K562 (cell line): ENCODE data around the gene DIPK1B. TPM values are rescaled to one million over a fixed set of nuclear protein-coding genes. Genes with fewer than 3 reads are reported as not detected.
A peak's percentile ranks its signal among the peaks of the same experiment; 100 is the strongest.

Source experiments
- CEBPB ChIP-seq: fragments of 450-650 bp; IDR thresholded peaks from 2 replicates; pipeline ENCODE4 v1.6.1; 2016; ENCODE audit warnings: missing genetic modification characterization, missing compliant biosample characterization
- DNMT1 ChIP-seq: fragments of 450-650 bp; IDR thresholded peaks from 2 replicates; pipeline ENCODE4 v1.6.1; 2016; ENCODE audit warnings: antibody characterized with exemption, mild to moderate bottlenecking
- FOXM1 ChIP-seq, 2 experiments: fragments of 450-650 bp in 1 of 2; sonication (generic) in 1 of 2; formaldehyde crosslinking in 1 of 2; IDR thresholded peaks; 2 replicates each; pipeline versions ENCODE4 v1.6.1 to v1.9.0; 2017 to 2022; ENCODE audit warnings: low read depth in 2 of 2, mild to moderate bottlenecking in 2 of 2, missing genetic modification reagents in 1 of 2, moderate library complexity in 1 of 2
- KDM5B ChIP-seq: fragments of 200-600 bp; sonication (generic); IDR thresholded peaks from 2 replicates; pipeline ENCODE4 v1.6.1; 2012; ENCODE audit warnings: low read depth, mild to moderate bottlenecking, moderate library complexity, low read length, control low read depth, inconsistent platforms; ENCODE audit not compliant: insufficient replicate concordance
- L3MBTL2 ChIP-seq: fragments of 450-650 bp; IDR thresholded peaks from 2 replicates; pipeline ENCODE4 v1.6.1; 2016; ENCODE audit warnings: mild to moderate bottlenecking, moderate library complexity
- LCOR ChIP-seq: sonication (generic); formaldehyde crosslinking; IDR thresholded peaks from 2 replicates; pipeline ENCODE4 v1.8.0; 2022; ENCODE audit warnings: mild to moderate bottlenecking, missing genetic modification reagents
- MED1 ChIP-seq: sonication (generic); formaldehyde crosslinking; IDR thresholded peaks from 2 replicates; pipeline ENCODE4 v1.8.1; 2023; ENCODE audit warnings: missing genetic modification reagents, borderline replicate concordance
- NFATC3 ChIP-seq: fragments of 450-650 bp; IDR thresholded peaks from 2 replicates; pipeline ENCODE4 v1.6.1; 2017; ENCODE audit warnings: mild to moderate bottlenecking
- RBBP5 ChIP-seq: fragments of 200-600 bp; sonication (generic); IDR thresholded peaks from 2 replicates; pipeline ENCODE4 v1.6.1; 2012; ENCODE audit warnings: borderline replicate concordance, mild to moderate bottlenecking, low read length, control low read depth, inconsistent platforms; ENCODE audit not compliant: insufficient read depth, poor library complexity, severe bottlenecking
- SIN3A ChIP-seq, 2 experiments: fragments of 150-350 bp in 1 of 2; IDR thresholded peaks; 2 replicates each; pipeline ENCODE4 v1.6.1; 2011 to 2016; ENCODE audit warnings: borderline replicate concordance in 2 of 2, low read depth in 2 of 2, low read length in 2 of 2, mild to moderate bottlenecking in 2 of 2, moderate library complexity in 2 of 2; ENCODE audit not compliant: control insufficient read depth in 1 of 2
- SMAD2 ChIP-seq: fragments of 150-350 bp; IDR thresholded peaks from 2 replicates; pipeline ENCODE4 v1.6.1; 2014; ENCODE audit warnings: low read depth, mild to moderate bottlenecking, low read length
- XRCC5 ChIP-seq: fragments of 200-400 bp; formaldehyde crosslinking; IDR thresholded peaks from 2 replicates; pipeline ENCODE4 v1.6.1; 2017; ENCODE audit warnings: low read depth, mild to moderate bottlenecking, low read length
- ZFP1 ChIP-seq: fragments of 450-650 bp; formaldehyde crosslinking; IDR thresholded peaks from 2 replicates; pipeline ENCODE4 v1.4.0; 2020; ENCODE audit warnings: mild to moderate bottlenecking, mixed read lengths
- ZNF274 ChIP-seq: IDR thresholded peaks from 2 replicates; pipeline ENCODE4 v1.6.1; 2011; ENCODE audit warnings: low read depth, mild to moderate bottlenecking, low read length, moderate library complexity, borderline replicate concordance
- ZNF436 ChIP-seq: fragments of 250-450, 450-650 bp; sonication (Bioruptor Pico); formaldehyde crosslinking; IDR thresholded peaks from 2 replicates; pipeline ENCODE4 v1.7.0; 2020; ENCODE audit warnings: mild to moderate bottlenecking
- ZNF586 ChIP-seq: fragments of 450-650 bp; formaldehyde crosslinking; conservative IDR thresholded peaks from 2 replicates; pipeline ENCODE4 v1.4.0; 2020; ENCODE audit warnings: mild to moderate bottlenecking, moderate library complexity
- ZNF77 ChIP-seq: fragments of 250-450 bp; sonication (Bioruptor Pico); IDR thresholded peaks from 2 replicates; pipeline ENCODE4 v1.5.0; 2020
- polyA plus RNA-seq, 8 experiments: library from polyadenylated mRNA; depleted of rRNA in 4 of 8; stranded (reverse) in 5 of 8; unstranded in 3 of 8; fragments of >200 nt; fragmentation: Nextera tagmentation in 2 of 8; fragmentation: Illumina TruSeq in 1 of 8; extraction: Ambion mirVana in 2 of 8; extraction: Trizol in 1 of 8; gene quantifications; 2 replicates each; pipeline versions ENCODE4 v1.2.1 to v1.2.3, GENCODE V29; 2011 to 2014; ENCODE audit warnings: inconsistent platforms in 1 of 8, missing spikeins in 1 of 8
- total RNA-seq, 7 experiments: library from RNA; depleted of rRNA in 6 of 7; stranded (reverse); fragments of >200 nt in 6 of 7; fragmentation: Illumina TruSeq in 2 of 7; extraction: Trizol in 2 of 7; gene quantifications; 2 replicates each; pipeline versions ENCODE4 v1.2.1 to v1.2.3, GENCODE V29; 2011 to 2021; ENCODE audit warnings: low replicate concordance in 1 of 7
- TF ChIP-seq, protein P1 (sequence below): fragments of 250-450 bp; sonication (Bioruptor Pico); IDR thresholded peaks from 2 replicates; pipeline ENCODE4 v1.8.0; 2022; ENCODE audit warnings: moderate library complexity, mild to moderate bottlenecking, inconsistent platforms
- TF ChIP-seq, protein P2 (sequence below): sonication (generic); formaldehyde crosslinking; IDR thresholded peaks from 2 replicates; pipeline ENCODE4 v1.5.0; 2020; ENCODE audit warnings: missing genetic modification reagents
- TF ChIP-seq, protein P3 (sequence below): fragments of 250-450 bp; sonication (Bioruptor Pico); IDR thresholded peaks from 2 replicates; pipeline ENCODE4 v1.4.0; 2020

The DIPK1B gene
- total and polyA plus RNA-seq, 9 of the 15 experiments (the other 6 are each of a cell fraction or from before 2014, with no cell fraction given), result 0.08 to 22.3 (median 5.9) TPM

DNA sequence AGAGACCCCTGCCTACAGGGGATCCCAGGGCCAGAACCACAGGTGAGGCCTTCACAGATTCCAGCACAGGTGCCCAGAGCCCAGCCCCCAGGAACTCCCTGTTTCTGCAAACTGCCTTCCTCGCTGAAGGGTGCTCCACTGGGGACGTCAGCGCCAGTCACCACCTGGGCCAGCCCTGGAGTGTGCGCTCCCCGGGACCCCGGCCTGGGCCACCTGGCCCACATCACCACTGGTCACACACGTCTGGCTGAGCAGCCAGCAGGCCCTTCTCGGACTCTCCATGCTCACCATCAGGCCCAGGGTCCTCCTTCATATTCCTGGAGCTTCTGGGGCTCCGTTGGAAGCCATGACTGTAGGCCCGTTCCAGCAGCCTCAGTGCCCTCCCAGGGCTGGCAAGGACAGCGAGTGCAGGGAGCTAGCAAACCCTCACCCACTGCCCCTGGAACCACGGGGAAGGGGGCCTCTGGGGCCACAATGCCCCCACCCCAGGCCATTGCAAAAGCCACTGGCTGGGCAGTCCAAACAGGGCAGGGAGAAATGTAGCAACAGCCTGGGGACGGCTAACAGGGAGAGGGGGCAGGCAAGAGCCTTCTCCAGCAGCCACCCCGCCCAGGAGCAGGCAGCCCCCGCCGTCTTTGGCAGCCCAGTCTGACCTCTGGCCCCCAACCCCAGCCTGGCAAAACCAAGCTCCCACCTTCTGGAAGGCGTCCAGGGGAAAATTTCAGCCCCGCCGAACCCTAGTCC is 26.4 kb upstream of the DIPK1B start (continued):
- TF ChIP-seq ZNF436, result no peak
- TF ChIP-seq NFATC3, result no peak
- peak; percentile 4 for TF ChIP-seq RBBP5
- no peak for TF ChIP-seq ZNF274
- 0 out of 2 replicates have a peak, but pooled peaks have one; percentile 19 for TF ChIP-seq CEBPB
- no peak for TF ChIP-seq SIN3A (IDR thresholded peaks at IDR 0.05; ENCODE audit: borderline replicate concordance in 2 of 2, control insufficient read depth in 1 of 2, low read depth in 2 of 2, low read length in 2 of 2)
- TF ChIP-seq ZFP1 (CRISPR knock-in tag), result no peak
- TF ChIP-seq ZNF77 (CRISPR knock-in tag), result no peak
- peak; percentile 43 for TF ChIP-seq KDM5B
- TF ChIP-seq, protein P1, sequence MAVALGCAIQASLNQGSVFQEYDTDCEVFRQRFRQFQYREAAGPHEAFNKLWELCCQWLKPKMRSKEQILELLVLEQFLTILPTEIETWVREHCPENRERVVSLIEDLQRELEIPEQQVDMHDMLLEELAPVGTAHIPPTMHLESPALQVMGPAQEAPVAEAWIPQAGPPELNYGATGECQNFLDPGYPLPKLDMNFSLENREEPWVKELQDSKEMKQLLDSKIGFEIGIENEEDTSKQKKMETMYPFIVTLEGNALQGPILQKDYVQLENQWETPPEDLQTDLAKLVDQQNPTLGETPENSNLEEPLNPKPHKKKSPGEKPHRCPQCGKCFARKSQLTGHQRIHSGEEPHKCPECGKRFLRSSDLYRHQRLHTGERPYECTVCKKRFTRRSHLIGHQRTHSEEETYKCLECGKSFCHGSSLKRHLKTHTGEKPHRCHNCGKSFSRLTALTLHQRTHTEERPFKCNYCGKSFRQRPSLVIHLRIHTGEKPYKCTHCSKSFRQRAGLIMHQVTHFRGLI (CRISPR knock-in tag), result no peak
- TF ChIP-seq L3MBTL2, result no peak
- TF ChIP-seq, protein P2, sequence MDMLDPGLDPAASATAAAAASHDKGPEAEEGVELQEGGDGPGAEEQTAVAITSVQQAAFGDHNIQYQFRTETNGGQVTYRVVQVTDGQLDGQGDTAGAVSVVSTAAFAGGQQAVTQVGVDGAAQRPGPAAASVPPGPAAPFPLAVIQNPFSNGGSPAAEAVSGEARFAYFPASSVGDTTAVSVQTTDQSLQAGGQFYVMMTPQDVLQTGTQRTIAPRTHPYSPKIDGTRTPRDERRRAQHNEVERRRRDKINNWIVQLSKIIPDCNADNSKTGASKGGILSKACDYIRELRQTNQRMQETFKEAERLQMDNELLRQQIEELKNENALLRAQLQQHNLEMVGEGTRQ (CRISPR knock-in tag), result no peak
- no peak for TF ChIP-seq FOXM1 (IDR thresholded peaks at IDR 0.05; ENCODE audit: low read depth)
- no peak for TF ChIP-seq FOXM1 (CRISPR knock-in tag; IDR thresholded peaks at IDR 0.05; ENCODE audit: low read depth)
- TF ChIP-seq, protein P3, sequence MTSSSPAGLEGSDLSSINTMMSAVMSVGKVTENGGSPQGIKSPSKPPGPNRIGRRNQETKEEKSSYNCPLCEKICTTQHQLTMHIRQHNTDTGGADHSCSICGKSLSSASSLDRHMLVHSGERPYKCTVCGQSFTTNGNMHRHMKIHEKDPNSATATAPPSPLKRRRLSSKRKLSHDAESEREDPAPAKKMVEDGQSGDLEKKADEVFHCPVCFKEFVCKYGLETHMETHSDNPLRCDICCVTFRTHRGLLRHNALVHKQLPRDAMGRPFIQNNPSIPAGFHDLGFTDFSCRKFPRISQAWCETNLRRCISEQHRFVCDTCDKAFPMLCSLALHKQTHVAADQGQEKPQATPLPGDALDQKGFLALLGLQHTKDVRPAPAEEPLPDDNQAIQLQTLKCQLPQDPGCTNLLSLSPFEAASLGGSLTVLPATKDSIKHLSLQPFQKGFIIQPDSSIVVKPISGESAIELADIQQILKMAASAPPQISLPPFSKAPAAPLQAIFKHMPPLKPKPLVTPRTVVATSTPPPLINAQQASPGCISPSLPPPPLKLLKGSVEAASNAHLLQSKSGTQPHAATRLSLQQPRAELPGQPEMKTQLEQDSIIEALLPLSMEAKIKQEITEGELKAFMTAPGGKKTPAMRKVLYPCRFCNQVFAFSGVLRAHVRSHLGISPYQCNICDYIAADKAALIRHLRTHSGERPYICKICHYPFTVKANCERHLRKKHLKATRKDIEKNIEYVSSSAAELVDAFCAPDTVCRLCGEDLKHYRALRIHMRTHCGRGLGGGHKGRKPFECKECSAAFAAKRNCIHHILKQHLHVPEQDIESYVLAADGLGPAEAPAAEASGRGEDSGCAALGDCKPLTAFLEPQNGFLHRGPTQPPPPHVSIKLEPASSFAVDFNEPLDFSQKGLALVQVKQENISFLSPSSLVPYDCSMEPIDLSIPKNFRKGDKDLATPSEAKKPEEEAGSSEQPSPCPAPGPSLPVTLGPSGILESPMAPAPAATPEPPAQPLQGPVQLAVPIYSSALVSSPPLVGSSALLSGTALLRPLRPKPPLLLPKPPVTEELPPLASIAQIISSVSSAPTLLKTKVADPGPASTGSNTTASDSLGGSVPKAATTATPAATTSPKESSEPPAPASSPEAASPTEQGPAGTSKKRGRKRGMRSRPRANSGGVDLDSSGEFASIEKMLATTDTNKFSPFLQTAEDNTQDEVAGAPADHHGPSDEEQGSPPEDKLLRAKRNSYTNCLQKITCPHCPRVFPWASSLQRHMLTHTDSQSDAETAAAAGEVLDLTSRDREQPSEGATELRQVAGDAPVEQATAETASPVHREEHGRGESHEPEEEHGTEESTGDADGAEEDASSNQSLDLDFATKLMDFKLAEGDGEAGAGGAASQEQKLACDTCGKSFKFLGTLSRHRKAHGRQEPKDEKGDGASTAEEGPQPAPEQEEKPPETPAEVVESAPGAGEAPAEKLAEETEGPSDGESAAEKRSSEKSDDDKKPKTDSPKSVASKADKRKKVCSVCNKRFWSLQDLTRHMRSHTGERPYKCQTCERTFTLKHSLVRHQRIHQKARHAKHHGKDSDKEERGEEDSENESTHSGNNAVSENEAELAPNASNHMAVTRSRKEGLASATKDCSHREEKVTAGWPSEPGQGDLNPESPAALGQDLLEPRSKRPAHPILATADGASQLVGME (CRISPR knock-in tag), result no peak
- TF ChIP-seq LCOR (CRISPR knock-in tag), result no peak
- 0 out of 2 replicates have a peak, but pooled peaks have one; percentile 61 for TF ChIP-seq MED1
- TF ChIP-seq ZNF586 (CRISPR knock-in tag), result no peak
- no peak for TF ChIP-seq XRCC5
- no peak for TF ChIP-seq SMAD2
- no peak for TF ChIP-seq DNMT1
